Keratinocyte (primary cell): ENCODE data around the gene PKD1. TPM values are rescaled to one million over a fixed set of nuclear protein-coding genes. Genes with fewer than 3 reads are reported as not detected.

Experiments used
- DNase-seq: peaks from one replicate; pipeline ENCODE4 v3.0.0-alpha.2; 2011; ENCODE audit warnings: low read depth, missing footprints, low spot score
- FAIRE-seq: peaks from 2 replicates; lab custom pipeline; 2011; peaks lifted over from hg19 to GRCh38; lab: Jason Lieb, UNC
- H2AFZ ChIP-seq: 2 replicates; pipeline ENCODE4 v1.6.0; 2012; ENCODE audit warnings: low read length, control low read depth, inconsistent platforms; ENCODE audit not compliant: control insufficient read depth
- H3K27ac ChIP-seq: 2 replicates; pipeline ENCODE4 v1.5.1; 2011; ENCODE audit warnings: low read length; ENCODE audit not compliant: control insufficient read depth, insufficient read depth
- H3K27me3 ChIP-seq: 3 replicates; pipeline ENCODE4 v1.6.0; 2011; ENCODE audit warnings: low read length; ENCODE audit not compliant: control insufficient read depth, insufficient read depth; ENCODE audit errors: extremely low read depth
- H3K36me3 ChIP-seq, 2 experiments: 2 replicates in 1 of 2; 3 replicates in 1 of 2; pipeline ENCODE4 v1.5.1; 2011; ENCODE audit warnings: low read length in 2 of 2, mild to moderate bottlenecking in 1 of 2; ENCODE audit not compliant: control insufficient read depth in 2 of 2, insufficient read depth in 2 of 2; ENCODE audit errors: extremely low read depth in 1 of 2
- H3K4me1 ChIP-seq: 3 replicates; pipeline ENCODE4 v1.5.1; 2011; ENCODE audit warnings: low read length; ENCODE audit not compliant: control insufficient read depth, insufficient read depth; ENCODE audit errors: extremely low read depth
- H3K4me2 ChIP-seq: 3 replicates; pipeline ENCODE4 v1.6.0; 2011; ENCODE audit warnings: low read depth, low read length; ENCODE audit not compliant: control insufficient read depth, insufficient read depth; ENCODE audit errors: extremely low read depth
- H3K4me3 ChIP-seq, 3 experiments: fragments of 200-600 bp in 1 of 3; sonication (generic) in 1 of 3; 2 replicates in 2 of 3; 3 replicates in 1 of 3; pipeline ENCODE4 v1.5.1; 2011 to 2016; ENCODE audit warnings: low read length in 3 of 3, mild to moderate bottlenecking in 3 of 3, control low read depth in 2 of 3, inconsistent platforms in 1 of 3, low read depth in 1 of 3, mixed read lengths in 1 of 3, mixed run types in 1 of 3, moderate library complexity in 1 of 3; ENCODE audit not compliant: control insufficient read depth in 2 of 3, insufficient read depth in 2 of 3; ENCODE audit errors: extremely low read depth in 1 of 3
- H3K79me2 ChIP-seq: 2 replicates; pipeline ENCODE4 v1.6.0; 2012; ENCODE audit warnings: low read length; ENCODE audit not compliant: control insufficient read depth, insufficient read depth
- H3K9ac ChIP-seq: 3 replicates; pipeline ENCODE4 v1.6.0; 2011; ENCODE audit warnings: low read length; ENCODE audit not compliant: control insufficient read depth, insufficient read depth; ENCODE audit errors: extremely low read depth
- H3K9me1 ChIP-seq: 3 replicates; pipeline ENCODE4 v1.6.0; 2011; ENCODE audit warnings: low read length; ENCODE audit not compliant: control insufficient read depth, insufficient read depth; ENCODE audit errors: extremely low read depth
- H3K9me3 ChIP-seq: 2 replicates; pipeline ENCODE4 v1.5.1; 2012; ENCODE audit warnings: low read depth, low read length; ENCODE audit not compliant: control insufficient read depth
- H4K20me1 ChIP-seq: 3 replicates; pipeline ENCODE4 v1.6.0; 2011; ENCODE audit warnings: low read length; ENCODE audit not compliant: control insufficient read depth, insufficient read depth; ENCODE audit errors: extremely low read depth
- EZH2 ChIP-seq: IDR thresholded peaks from one replicate; pipeline ENCODE4 v1.6.1; 2012; ENCODE audit warnings: inconsistent platforms, mild to moderate bottlenecking, low read length, moderate library complexity
- dilution Hi-C: fragments of 300-500 bp; cut with MboI; formaldehyde crosslinking; loops from one replicate; pipeline ENCODE4 v1.7.0; 2020; ENCODE audit warnings: low sequenced_read_pairs; ENCODE audit not compliant: extremely low pct_ligation_motif_present
- polyA plus RNA-seq, 5 experiments: library from polyadenylated mRNA; depleted of rRNA in 3 of 5; stranded (reverse) in 3 of 5; stranded (forward) in 1 of 5; unstranded in 1 of 5; fragments of >200 nt; gene quantifications; 1 replicate in 1 of 5; 2 replicates in 3 of 5; 3 replicates in 1 of 5; pipeline versions ENCODE4 v1.2.1 to v1.2.3, GENCODE V29; 2011 to 2012; ENCODE audit warnings: missing spikeins in 2 of 5, low read depth in 1 of 5, low replicate concordance in 1 of 5
- TF ChIP-seq, protein P1 (sequence below), 3 experiments: IDR thresholded peaks in 1 of 3; conservative IDR thresholded peaks in 1 of 3; optimal IDR thresholded peaks in 1 of 3; 2 replicates in 2 of 3; 3 replicates in 1 of 3; pipeline versions ENCODE3 to v1.5.1; 2011; ENCODE audit warnings: low read length in 3 of 3, mild to moderate bottlenecking in 3 of 3, moderate library complexity in 2 of 3, control low read depth in 1 of 3, inconsistent platforms in 1 of 3; ENCODE audit not compliant: insufficient read depth in 2 of 3; ENCODE audit errors: extremely low read depth in 1 of 3

The PKD1 gene
- polyA plus RNA-seq, 1 donor (not counting 4 experiments of a cell fraction or from before 2014, with no cell fraction given), result 10.6 TPM

DNA sequence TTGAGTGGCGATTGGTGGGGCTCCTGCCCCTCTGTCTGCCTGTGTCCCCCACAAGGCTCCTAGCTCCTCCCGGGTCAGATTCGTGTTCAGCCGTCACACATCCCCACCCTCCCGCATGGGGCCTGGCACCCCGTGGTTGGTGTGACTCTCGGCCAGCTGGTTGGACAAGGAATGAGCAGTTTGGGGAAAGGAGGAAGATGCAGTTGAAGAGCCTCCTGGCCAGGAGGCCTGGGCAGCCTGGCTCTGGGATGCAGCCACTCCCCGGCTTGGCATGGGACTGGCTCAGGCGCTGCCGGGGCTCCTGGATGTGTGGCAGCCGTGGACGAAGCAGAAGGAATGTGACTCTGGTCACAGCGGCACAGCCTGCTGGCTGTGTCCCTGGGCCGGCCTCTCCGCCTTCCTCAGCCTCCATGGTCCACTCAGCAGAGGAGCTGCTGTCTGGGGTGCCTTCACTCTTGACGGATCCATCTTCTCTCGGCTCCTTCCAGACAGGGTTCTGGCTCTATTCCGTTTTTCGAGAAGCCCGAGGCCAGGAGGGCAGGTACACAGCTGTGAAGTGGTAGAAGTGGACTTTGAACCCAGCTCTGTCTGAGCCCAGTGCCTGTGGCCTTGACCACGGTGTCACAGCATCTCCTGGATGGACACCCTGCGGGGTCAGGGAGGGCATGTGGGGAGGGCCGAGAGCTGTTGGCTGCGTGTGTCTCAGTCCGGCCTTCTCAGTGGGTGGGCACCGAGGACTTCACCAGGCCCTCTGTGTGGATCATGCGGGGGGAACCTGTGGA, 22.0 kb upstream of the PKD1 start:
- H3K27ac ChIP-seq, result no peak overlapping the region
- H4K20me1 ChIP-seq, result peaks cover 40% of the 10 kb centered on the region
- no peak for FAIRE-seq
- no peaks in the 10 kb centered on the region for H3K27me3 ChIP-seq
- dilution Hi-C loops, result no loop called here
- H3K9me1 ChIP-seq, result peaks cover 6% of the 10 kb centered on the region
- peaks cover 16 to 22% of the 10 kb centered on the region in 2 experiments for H3K36me3 ChIP-seq
- peaks cover 77% of the 10 kb centered on the region for H3K79me2 ChIP-seq
- no peak overlapping the region for H2AFZ ChIP-seq
- DNase-seq, result no peak
- no peaks in the 10 kb centered on the region for H3K9me3 ChIP-seq
- no peak overlapping the region for H3K4me3 ChIP-seq
- peaks cover 57% of the 10 kb centered on the region for H3K4me1 ChIP-seq
- TF ChIP-seq, protein P1, sequence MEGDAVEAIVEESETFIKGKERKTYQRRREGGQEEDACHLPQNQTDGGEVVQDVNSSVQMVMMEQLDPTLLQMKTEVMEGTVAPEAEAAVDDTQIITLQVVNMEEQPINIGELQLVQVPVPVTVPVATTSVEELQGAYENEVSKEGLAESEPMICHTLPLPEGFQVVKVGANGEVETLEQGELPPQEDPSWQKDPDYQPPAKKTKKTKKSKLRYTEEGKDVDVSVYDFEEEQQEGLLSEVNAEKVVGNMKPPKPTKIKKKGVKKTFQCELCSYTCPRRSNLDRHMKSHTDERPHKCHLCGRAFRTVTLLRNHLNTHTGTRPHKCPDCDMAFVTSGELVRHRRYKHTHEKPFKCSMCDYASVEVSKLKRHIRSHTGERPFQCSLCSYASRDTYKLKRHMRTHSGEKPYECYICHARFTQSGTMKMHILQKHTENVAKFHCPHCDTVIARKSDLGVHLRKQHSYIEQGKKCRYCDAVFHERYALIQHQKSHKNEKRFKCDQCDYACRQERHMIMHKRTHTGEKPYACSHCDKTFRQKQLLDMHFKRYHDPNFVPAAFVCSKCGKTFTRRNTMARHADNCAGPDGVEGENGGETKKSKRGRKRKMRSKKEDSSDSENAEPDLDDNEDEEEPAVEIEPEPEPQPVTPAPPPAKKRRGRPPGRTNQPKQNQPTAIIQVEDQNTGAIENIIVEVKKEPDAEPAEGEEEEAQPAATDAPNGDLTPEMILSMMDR (optimal IDR thresholded peaks at IDR 0.05 in 1 of 3, IDR thresholded peaks at IDR 0.05 in 1 of 3, conservative IDR thresholded peaks at IDR 0.05 in 1 of 3; ENCODE audit: extremely low read depth in 1 of 3, insufficient read depth in 2 of 3, low read length in 3 of 3), result no peak
- TF ChIP-seq EZH2, result no peak
- no peak overlapping the region for H3K9ac ChIP-seq
- peak overlapping the region; percentile 93 for H3K4me2 ChIP-seq

DNA sequence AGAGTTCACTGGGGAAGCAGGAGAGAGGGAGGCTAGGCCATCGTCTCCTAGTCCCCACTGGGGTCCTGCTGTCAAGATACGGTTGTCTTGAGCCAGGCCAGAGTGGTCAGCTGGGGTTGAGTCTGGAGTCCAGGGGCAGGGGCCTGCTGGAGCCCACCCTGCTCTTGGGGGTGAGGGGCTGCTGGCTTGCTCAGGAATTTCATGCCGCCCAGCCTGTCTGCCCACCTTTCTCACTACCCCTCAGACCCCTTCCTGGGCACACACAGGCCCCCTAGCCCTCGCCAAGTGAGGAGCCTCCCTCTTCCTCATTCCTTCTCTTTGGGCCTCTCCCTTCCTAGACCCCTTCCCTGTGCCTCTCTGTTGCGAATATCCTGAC, 21.1 kb upstream of the PKD1 start:
- peak overlapping the region; percentile 70 for H3K27ac ChIP-seq
- no peaks in the 10 kb centered on the region for H3K27me3 ChIP-seq
- peaks cover 74% of the 10 kb centered on the region for H3K79me2 ChIP-seq
- H4K20me1 ChIP-seq, result peaks cover 38% of the 10 kb centered on the region
- dilution Hi-C loops, result no loop called here
- peaks cover 57% of the 10 kb centered on the region for H3K4me1 ChIP-seq
- peak overlapping the region; percentile 91 to 94 (median 91) for H3K4me3 ChIP-seq
- no peak for DNase-seq
- peak overlapping the region; percentile 93 for H3K4me2 ChIP-seq
- H3K9me1 ChIP-seq, result peaks cover 6% of the 10 kb centered on the region
- H3K36me3 ChIP-seq, result peaks cover 16 to 27% of the 10 kb centered on the region in 2 experiments
- H3K9ac ChIP-seq, result peak overlapping the region; percentile 92
- no peak for FAIRE-seq
- no peaks in the 10 kb centered on the region for H3K9me3 ChIP-seq
- no peak overlapping the region for H2AFZ ChIP-seq
- TF ChIP-seq, protein P1 (optimal IDR thresholded peaks at IDR 0.05 in 1 of 3, IDR thresholded peaks at IDR 0.05 in 1 of 3, conservative IDR thresholded peaks at IDR 0.05 in 1 of 3; ENCODE audit: extremely low read depth in 1 of 3, insufficient read depth in 2 of 3, low read length in 3 of 3), result no peak
